AG10803 (cell line): ENCODE measurements around the gene HHIPL1.

Source experiments
- DNase-seq: peaks from one replicate; pipeline ENCODE4 v3.0.0; 2010; ENCODE audit warnings: low read depth
- H3K4me3 ChIP-seq: 2 replicates; pipeline ENCODE4 v1.5.1; 2011; ENCODE audit warnings: mild to moderate bottlenecking, low read length, control low read depth
- TF ChIP-seq, protein P1 (sequence below): conservative IDR thresholded peaks from 2 replicates; pipeline ENCODE4 v1.5.1; 2011; ENCODE audit warnings: mild to moderate bottlenecking, low read length, control low read depth, inconsistent platforms

Gene HHIPL1

DNA sequence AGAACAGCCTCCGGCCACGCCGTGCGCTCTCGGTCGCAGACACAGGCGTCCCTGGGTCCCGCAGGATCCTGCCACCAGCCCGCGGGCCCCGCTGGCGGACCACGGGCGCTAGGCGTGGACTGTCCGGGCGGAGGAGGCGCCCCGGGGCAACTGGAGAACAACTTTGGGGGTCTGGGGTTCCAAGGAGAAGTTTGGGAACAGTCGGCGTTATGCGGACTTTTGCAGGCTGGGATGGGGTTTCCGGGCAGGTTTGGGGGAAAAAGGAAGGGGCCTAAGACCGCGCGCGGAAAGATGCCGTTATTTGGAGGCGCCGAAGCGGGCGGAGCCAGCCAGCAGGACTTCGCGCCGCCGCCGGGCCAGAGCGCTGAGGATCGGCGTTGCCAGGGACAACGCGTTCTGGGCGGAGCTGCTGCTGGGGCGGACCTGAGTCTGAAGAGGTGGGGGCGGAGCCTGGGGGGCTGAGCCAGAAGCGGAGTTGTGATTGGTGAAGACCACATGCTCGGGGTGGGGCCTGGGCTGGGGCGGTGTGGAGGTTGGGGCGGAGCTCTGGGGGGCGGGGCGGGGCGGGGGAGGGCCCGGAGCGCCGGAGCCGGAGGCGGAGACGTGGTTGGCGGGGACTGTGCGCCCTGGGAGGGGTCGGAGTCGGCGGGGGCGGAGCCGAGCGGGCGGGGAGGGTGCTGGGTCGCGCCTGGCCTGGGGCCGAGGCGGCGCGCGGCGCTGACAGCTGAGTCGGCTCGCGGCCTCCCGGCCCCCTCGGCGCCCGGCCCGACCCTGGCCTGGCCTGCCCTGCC, 38.9 kb downstream of the HHIPL1 start, which contains the start of gene CYP46A1:
Gene CYP46A1, plus strand, starts transcription at position 680 of the 791 bp plus-strand sequence. CDS start 120 bp downstream, outside the sequence.
- peak; percentile 99 for DNase-seq
- peak within 1 kb of the TSS; percentile 78 for H3K4me3 ChIP-seq
- TF ChIP-seq, protein P1, sequence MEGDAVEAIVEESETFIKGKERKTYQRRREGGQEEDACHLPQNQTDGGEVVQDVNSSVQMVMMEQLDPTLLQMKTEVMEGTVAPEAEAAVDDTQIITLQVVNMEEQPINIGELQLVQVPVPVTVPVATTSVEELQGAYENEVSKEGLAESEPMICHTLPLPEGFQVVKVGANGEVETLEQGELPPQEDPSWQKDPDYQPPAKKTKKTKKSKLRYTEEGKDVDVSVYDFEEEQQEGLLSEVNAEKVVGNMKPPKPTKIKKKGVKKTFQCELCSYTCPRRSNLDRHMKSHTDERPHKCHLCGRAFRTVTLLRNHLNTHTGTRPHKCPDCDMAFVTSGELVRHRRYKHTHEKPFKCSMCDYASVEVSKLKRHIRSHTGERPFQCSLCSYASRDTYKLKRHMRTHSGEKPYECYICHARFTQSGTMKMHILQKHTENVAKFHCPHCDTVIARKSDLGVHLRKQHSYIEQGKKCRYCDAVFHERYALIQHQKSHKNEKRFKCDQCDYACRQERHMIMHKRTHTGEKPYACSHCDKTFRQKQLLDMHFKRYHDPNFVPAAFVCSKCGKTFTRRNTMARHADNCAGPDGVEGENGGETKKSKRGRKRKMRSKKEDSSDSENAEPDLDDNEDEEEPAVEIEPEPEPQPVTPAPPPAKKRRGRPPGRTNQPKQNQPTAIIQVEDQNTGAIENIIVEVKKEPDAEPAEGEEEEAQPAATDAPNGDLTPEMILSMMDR: no peak

DNA sequence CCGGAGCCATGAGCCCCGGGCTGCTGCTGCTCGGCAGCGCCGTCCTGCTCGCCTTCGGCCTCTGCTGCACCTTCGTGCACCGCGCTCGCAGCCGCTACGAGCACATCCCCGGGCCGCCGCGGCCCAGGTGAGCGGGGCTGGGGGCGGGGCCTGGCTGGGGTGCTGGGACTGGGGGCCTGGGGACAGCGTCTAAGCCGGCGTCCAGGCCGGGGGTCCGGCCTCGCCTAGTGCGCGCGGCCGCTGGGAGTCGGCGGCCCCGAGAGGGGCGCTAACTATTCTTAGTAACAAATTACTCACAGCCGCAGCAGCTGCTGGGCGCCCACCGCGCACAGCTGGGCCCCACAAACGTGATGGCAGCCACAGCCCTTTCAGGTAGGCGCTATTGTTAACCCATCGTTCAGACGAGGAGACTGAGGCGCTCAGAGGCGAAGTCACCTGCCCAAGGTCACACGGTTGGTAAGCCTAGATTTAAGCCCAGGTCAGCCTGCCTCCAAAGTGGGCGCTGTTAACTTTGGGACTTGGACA, 39.5 kb downstream of the HHIPL1 start:
- no peak for DNase-seq

DNA sequence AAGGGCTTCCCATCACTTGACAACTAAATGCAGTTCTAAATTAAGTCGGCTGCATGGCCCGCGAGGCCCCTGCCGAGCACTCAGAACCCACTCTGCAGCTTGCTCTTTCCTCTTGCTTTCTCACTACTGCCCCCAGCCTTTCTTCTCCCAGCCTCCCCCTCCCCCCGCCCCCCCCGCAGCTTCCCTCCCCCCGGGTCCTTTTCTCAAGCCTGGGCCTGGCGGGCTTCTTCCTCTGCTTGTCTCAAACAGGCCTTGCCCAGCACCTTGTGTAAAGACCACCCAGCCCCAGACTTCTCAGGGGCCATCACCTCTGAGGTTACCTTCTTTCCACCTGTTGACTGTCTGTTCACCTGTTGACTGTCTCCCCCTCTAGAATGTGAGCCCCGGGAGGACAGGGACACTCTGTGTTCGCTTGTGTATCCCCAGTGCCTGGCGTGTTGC, 40.2 kb downstream of the HHIPL1 start:
- H3K4me3 ChIP-seq: no peak overlapping the region
- TF ChIP-seq, protein P1: no peak
- no peak for DNase-seq

More for the DNA sequence above, 39.5 kb downstream of the HHIPL1 start:
- TF ChIP-seq, protein P1: no peak
- H3K4me3 ChIP-seq: peak overlapping the region; percentile 57

DNA sequence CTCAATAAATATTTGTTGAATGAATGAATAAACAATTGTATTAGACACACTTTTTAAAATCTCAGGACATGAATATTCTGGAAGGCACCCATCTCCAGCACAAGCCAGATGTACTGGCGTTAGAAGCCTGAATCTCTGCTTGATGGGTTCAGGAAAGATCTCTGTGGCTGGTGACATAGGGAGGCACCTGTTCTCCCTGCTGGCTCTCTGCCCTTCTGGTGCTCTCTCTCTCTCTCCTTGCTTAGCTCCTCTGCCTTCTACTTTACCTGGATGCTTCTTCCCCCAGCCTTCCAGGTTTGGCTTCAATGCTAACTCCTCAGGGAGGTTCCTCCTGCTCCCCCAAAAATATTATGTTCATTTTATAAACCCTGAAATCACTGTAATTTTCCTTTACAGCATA, 40.7 kb downstream of the HHIPL1 start:
- no peak overlapping the region for H3K4me3 ChIP-seq
- TF ChIP-seq, protein P1: no peak
- DNase-seq: no peak

DNA sequence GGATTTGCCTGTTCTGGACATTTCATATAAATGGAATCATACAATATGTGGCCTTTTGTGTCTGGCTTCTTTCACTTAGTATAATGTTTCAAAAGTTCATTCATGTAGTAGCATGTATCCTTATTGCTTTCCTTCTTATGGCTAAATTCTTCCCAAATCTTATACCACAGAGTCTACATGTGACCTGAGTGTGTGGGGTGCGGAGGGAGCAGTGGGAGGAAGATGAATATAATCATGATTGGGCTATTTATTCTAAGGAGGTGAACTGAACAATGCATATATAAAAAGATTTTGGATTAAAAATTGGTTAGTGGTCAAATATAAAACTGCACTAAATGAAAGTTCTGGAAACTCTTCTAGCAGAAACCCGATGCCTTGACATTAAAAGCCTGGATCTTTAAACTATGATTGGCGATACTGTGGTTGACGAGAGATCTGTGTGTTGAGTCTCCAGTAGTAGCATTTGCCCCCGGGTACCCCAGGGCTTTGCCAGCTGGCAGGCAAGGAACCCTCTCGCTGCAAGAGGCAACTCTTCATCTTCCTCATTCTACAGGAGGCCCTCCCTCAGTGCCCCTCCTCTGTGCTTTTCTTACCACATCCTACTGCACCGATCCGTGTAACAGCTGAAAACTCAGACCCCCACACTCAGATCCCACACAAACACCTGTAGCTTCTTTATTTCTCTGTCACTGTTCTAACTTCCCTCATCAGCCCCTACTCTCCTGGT, 41.8 kb downstream of the HHIPL1 start:
- TF ChIP-seq, protein P1: no peak
- no peak for DNase-seq
- H3K4me3 ChIP-seq: no peak overlapping the region

DNA sequence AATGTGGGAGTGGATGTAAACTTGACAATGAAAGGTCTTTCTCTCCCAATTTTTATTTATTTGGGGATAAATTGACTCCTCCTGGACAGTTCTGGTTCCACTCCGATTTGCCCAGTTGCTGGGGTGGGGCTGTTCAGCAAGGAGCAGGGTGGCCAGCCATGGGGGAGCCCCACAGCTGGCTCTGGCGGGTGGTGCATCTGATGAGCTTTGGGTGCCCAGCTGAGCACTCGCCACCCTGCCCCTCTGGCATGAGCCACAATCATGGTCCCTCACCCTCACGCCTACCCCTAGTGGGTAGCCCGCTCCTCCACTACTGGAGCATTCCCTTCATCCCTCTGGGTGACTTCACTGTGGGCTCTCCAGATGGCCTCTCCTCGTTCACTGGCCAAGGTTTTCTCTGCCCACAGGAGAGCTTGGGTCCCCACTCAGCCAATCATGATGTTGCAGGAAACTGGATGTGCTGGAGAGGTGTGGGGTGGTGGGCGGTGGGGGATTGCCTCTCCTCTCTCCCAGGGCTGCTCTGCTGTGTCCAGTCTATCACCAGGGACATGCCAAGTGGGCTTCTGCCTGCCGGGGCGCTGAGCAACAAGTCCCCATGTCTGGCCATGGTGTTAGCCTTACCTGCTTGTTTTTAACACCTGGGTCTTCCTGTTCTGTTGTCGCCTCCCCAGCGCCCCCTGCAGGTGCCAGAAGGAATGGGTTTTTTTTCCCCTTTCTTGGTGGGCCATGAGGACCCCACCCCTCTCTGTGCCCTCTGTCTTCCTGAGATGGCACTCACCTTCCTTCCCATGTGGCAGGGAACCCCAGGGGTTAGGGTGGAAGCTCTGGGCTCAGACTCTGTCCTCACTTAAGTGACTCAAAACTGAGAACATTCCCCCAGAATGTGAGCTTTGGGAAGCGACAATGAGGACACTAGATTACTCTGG, 42.6 kb downstream of the HHIPL1 start:
- DNase-seq: no peak
- TF ChIP-seq, protein P1: peak; percentile 54
- no peak overlapping the region for H3K4me3 ChIP-seq
